Heart right ventricle (tissue), 16 donors: ENCODE data around the gene PRSS1. TPM values are rescaled to one million over a fixed set of nuclear protein-coding genes. Genes with fewer than 3 reads are reported as not detected.
"Not testable (repeated sequence)": the region's sequence is repeated elsewhere in the genome, so short reads cannot be mapped to it uniquely, and the experiment has no call there.

Experiments
- ATAC-seq, 8 donors: fragments of 200-7000 bp; cut with Tn5 transposase; one replicate each; pipeline ENCODE4 v1.9.1; 2020; ENCODE audit warnings: mild to moderate bottlenecking in 8 of 8, moderate library complexity in 8 of 8, moderate number of reproducible peaks in 1 of 8
- DNase-seq, 2 donors: peaks; one replicate each; pipeline ENCODE4 v3.0.0-alpha.2; 2020
- H3K27ac ChIP-seq, 10 donors: fragments of 200-600 bp; sonication (generic) in 2 of 10; one replicate each; pipeline versions ENCODE4 v1.5.0 to v1.8.0; 2020 to 2022; ENCODE audit warnings: mild to moderate bottlenecking in 3 of 10
- H3K27me3 ChIP-seq, 7 donors: fragments of 200-600 bp; one replicate each; pipeline ENCODE4 v1.8.0; 2021 to 2022; ENCODE audit warnings: mild to moderate bottlenecking in 2 of 7
- H3K36me3 ChIP-seq, 9 donors: fragments of 200-600 bp; sonication (generic) in 1 of 9; one replicate each; pipeline versions ENCODE4 v1.5.0 to v1.8.0; 2020 to 2022; ENCODE audit warnings: mild to moderate bottlenecking in 2 of 9
- H3K4me1 ChIP-seq, 9 donors: fragments of 200-600 bp; sonication (generic) in 1 of 9; one replicate each; pipeline versions ENCODE4 v1.5.0 to v1.8.0; 2020 to 2022; ENCODE audit warnings: mild to moderate bottlenecking in 4 of 9
- H3K4me3 ChIP-seq, 10 donors: fragments of 200-600 bp; sonication (generic) in 2 of 10; one replicate each; pipeline versions ENCODE4 v1.5.0 to v1.8.0; 2020 to 2022; ENCODE audit warnings: mild to moderate bottlenecking in 7 of 10, moderate library complexity in 2 of 10
- H3K9me3 ChIP-seq, 11 donors: fragments of 200-600 bp in 10 of 11; sonication (generic) in 2 of 11; one replicate each; pipeline versions ENCODE4 v1.5.0 to v1.8.0; 2013 to 2022; ENCODE audit warnings: mild to moderate bottlenecking in 2 of 11, control low read depth in 1 of 11, moderate library complexity in 1 of 11
- CTCF ChIP-seq, 9 donors: fragments of 200-600 bp; sonication (generic) in 2 of 9; IDR thresholded peaks; one replicate each; pipeline versions ENCODE4 v1.5.0 to v1.8.0; 2021 to 2022; ENCODE audit warnings: antibody characterized with exemption in 9 of 9, mild to moderate bottlenecking in 5 of 9, moderate library complexity in 1 of 9
- WGBS, 2 donors: extraction: QIAGEN DNeasy Blood & Tissue Kit; methylation state at CpG; one replicate each; pipeline ENCODE4 v1.1.7; 2013; ENCODE audit warnings: inconsistent platforms in 1 of 2; 5-methylcytosine and 5-hydroxymethylcytosine counted together
- intact Hi-C, 10 donors: fragments of 100-400 bp; cut with DNase I; formaldehyde crosslinking; loops; one replicate each; pipeline versions ENCODE4 v1.11.1 to v1.14.2; 2022
- long read RNA-seq, 3 donors: library from polyadenylated mRNA; unstranded; transcript quantifications; one replicate each; pipeline ENCODE4 v2.0.0, GENCODE V29; 2020 to 2021
- polyA plus RNA-seq, 2 donors: library from polyadenylated mRNA; stranded (reverse); fragments of 200-250 nt; gene quantifications; one replicate each; pipeline ENCODE4 v1.2.3, GENCODE V29; 2013
- total RNA-seq, 10 donors: library from RNA; stranded (reverse); fragmentation: NEBNext Ultra II Directional in 3 of 10; extraction: Animal tissue kit (Norgen Biotek cat#: 25700) in 3 of 10; gene quantifications; one replicate each; pipeline versions ENCODE4 v1.2.1 to v1.2.4, GENCODE V29; 2021 to 2023
- donor health status: Arrhythmogenic right ventricular cardiomyopathy.
- donor health status: ischemic (EF 13 %, LVEDD 7.1; RV severe dilation, severe dysfunction).
- donor health status: healthy with polysubstance abuse.
- donor health status: DM: no; HTN: yes; CAD: no.
- donor health status: DM: no; HTN: no; CAD: no.
- donor health status: ischemic (EF 25% LVEDD 6.9; RV normal size, moderate dysfunction).
- donor health status: ischemic (EF 25% LVEDD 5.7; RV mildly dilated, moderate dysfunction).
- donor health status: healthy.
- donor health status: DM: yes; HTN: yes; CAD: no.
- donor health status: Ischemic cardiomyopathy.
- donor health status: ischemic (EF 35%, LVEDD 5.7; RV mildly dilated, moderate dysfunction).
- donor health status: nonischemic (EF 11% LVEDD 7.7; RV severe dilation, severe dysfunction).
- donor health status: DM: yes; HTN: yes; CAD: no.
- donor health status: PGD.
- donor health status: ischemic (EF 29% LVEDD 5.4; RV normal size, mild dysfunction).
- donor health status: nonischemic (EF 23%, LVEDD 6.1; RV moderate dilation, normal function).

PRSS1 gene
- total RNA-seq, result 1 to 10 TPM in 7 of 10 donors, not detected in 3; 3.0 to 4.3 (median 3.8) TPM
- under 1 TPM in 1 of 2 donors, not detected in 1; 0.75 TPM for polyA plus RNA-seq
- long read RNA-seq, donor 1, result 0 reads
- long read RNA-seq, donor 2, result 0 reads
- long read RNA-seq, donor 3, result 0 reads

- H3K27ac ChIP-seq, result no peak within 1 kb of the TSS
- no peaks in the 10 kb centered on the region for H3K36me3 ChIP-seq
- H3K9me3 ChIP-seq, result no peaks in the 10 kb centered on the region
- no peak within 1 kb of the TSS for H3K4me3 ChIP-seq
- DNase-seq (no peak), ATAC-seq (no peak)
- no peak for TF ChIP-seq CTCF (IDR thresholded peaks at IDR 0.05)
- H3K4me1 ChIP-seq, result no peaks in the 10 kb centered on the region
- 56 to 63% methylated on average over 11 of the region's 11 CpGs for WGBS, 2 donors
- intact Hi-C loops, result no loop called here
- H3K27me3 ChIP-seq, result no peaks in the 10 kb centered on the region
Observed at GRCh38 chr7:142749218-142749993, at the start of gene PRSS1. Gene PRSS1 (plus strand): TSS chr7:142749472. CDS start chr7:142749485, 13 bp downstream.

GRCh38 chr7:142700935-142701334, 48.3 kb upstream of the PRSS1 start:
- H3K36me3 ChIP-seq, H3K4me1 ChIP-seq, ATAC-seq, intact Hi-C loops, H3K4me3 ChIP-seq, DNase-seq, H3K27me3 ChIP-seq, H3K9me3 ChIP-seq, H3K27ac ChIP-seq: not testable (repeated sequence)
- 40 to 50% methylated on average over 1 of the region's 1 CpG for WGBS, 2 donors

- intact Hi-C loops, result no loop called here
- Histone ChIP-seq H3K4me1 (no peaks in the 10 kb centered on the region), H3K27ac (no peak overlapping the region), H3K27me3 (peaks cover 0 to 18% (median 0%) of the 10 kb centered on the region in 7 donors), H3K36me3 (no peaks in the 10 kb centered on the region), H3K9me3 (no peaks in the 10 kb centered on the region), H3K4me3 (no peak overlapping the region)
- DNase-seq (no peak), ATAC-seq (no peak)
- no peak for TF ChIP-seq CTCF (IDR thresholded peaks at IDR 0.05)
- 46 to 57% methylated on average over 9 of the region's 9 CpGs for WGBS, 2 donors
Observed at GRCh38 chr7:142703655-142704305, 45.5 kb upstream of the PRSS1 start.

DNA sequence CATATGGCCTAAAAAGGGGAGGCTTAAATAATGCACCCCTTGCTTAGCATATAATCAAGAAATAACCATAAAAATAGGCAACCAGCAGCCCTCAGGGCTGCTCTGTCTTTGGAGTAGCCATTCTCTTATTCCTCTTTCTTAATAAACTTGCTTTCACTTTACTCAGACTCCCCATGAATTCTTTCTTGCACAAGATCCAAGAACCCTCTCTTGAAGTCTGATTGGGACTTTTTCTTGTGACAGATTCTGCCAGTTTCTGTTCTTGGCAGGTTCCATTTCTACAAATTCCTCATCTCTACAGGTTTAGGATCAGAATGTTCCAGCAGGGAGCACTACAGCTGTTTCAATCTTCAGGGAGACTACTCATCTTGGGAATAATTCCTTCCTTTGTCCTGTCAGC, 40.5 kb upstream of the PRSS1 start:
- H3K4me3 ChIP-seq, H3K9me3 ChIP-seq, H3K36me3 ChIP-seq, H3K4me1 ChIP-seq, intact Hi-C loops, DNase-seq, ATAC-seq, H3K27ac ChIP-seq: not testable (repeated sequence)
- H3K27me3 ChIP-seq, result peaks cover 0 to 47% (median 0%) of the 10 kb centered on the region in 7 donors

- 72 to 74% methylated on average over 6 of the region's 6 CpGs for WGBS, 2 donors
- intact Hi-C loops, result loop anchor here in 3 of 10 donors (2.0 to 10.0 kb wide), 3 partner anchors 72 to 75 kb away; no protein-coding TSS in a partner anchor
- no peaks in the 10 kb centered on the region for H3K36me3 ChIP-seq
Observed at GRCh38 chr7:142709921-142710320, 39.4 kb upstream of the PRSS1 start.

More at GRCh38 chr7:142709921-142710320, 39.4 kb upstream of the PRSS1 start:
- no peaks in the 10 kb centered on the region for H3K4me1 ChIP-seq
- H3K27me3 ChIP-seq, result peaks cover 0 to 47% (median 0%) of the 10 kb centered on the region in 7 donors
- DNase-seq (no peak), ATAC-seq (no peak)
- no peak overlapping the region for H3K27ac ChIP-seq
- no peaks in the 10 kb centered on the region for H3K9me3 ChIP-seq
- H3K4me3 ChIP-seq, result no peak overlapping the region
- TF ChIP-seq CTCF (IDR thresholded peaks at IDR 0.05), result no peak
